ENCODE data around the gene CALCR.

DNA sequence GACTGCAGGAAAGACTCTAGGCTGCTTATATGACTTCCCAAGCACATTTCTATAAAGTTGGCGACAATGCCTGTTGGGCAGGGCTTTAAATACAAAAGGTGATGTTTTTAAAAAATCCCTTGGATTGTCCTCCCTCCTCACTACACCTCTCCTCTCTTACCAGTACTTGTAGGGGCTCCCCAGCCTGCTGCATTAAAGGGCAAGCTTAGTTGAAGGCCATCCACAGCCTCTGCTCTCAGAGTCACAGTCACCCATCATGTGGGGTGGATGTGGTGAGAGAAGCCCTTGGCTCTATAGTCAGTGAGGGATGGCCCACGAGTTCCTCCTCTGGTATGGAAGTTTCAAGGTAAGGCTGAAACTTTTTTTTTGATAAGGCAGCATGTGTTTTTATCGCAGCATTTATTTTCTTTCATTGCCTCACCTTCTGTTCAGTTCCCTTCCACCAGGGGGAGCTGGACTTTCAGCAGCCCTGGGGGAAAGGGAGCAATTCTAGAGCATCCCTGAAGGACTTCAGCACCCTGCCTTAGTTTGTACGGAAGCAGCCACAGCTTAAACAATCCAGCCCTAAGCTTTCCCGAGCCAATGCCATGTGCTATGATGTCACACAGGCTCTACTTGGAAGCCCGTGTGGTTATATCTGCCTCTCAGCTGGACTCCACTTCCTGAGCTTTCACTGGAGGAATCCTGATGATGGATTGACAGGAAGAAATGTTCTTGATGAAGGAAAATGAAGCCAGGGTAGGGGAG, 131.9 kb downstream of the CALCR start:
- no peak for TF ChIP-seq POLR2A (IDR thresholded peaks at IDR 0.05; ENCODE audit: low read depth, low read length)
- no peak for TF ChIP-seq POLR2AphosphoS5 (IDR thresholded peaks at IDR 0.05; ENCODE audit: low read depth, low read length)
